B cell (primary cell): ENCODE data around the gene ZNF878. TPM values are rescaled to one million over a fixed set of nuclear protein-coding genes. Genes with fewer than 3 reads are reported as not detected.
A peak's percentile ranks its signal among the peaks of the same experiment; 100 is the strongest.
"Not testable (repeated sequence)": the region's sequence is repeated elsewhere in the genome, so short reads cannot be mapped to it uniquely, and the experiment has no call there.

ENCODE experiments used
- ATAC-seq: fragments of 200-7000 bp; cut with Tn5 transposase; one replicate; pipeline ENCODE4 v1.10.0; 2021; ENCODE audit warnings: low read depth, mild to moderate bottlenecking, moderate number of reproducible peaks, moderate library complexity
- CTCF ChIA-PET: fragments of 350-600 bp; sonication (Branson Sonifier 250); formaldehyde crosslinking; loops from one replicate; lab custom pipeline; 2021; ENCODE audit warnings: antibody characterized with exemption, inconsistent platforms; lab: Charles Lee
- POLR2A ChIA-PET: fragments of 350-600 bp; sonication (Branson Sonifier 250); formaldehyde crosslinking; loops from one replicate; lab custom pipeline; 2021; ENCODE audit warnings: antibody characterized with exemption; lab: Charles Lee
- DNase-seq: peaks from one replicate; pipeline ENCODE4 v3.0.0; 2013
- H2AFZ ChIP-seq: 2 replicates; pipeline ENCODE4 v1.6.1; 2012; ENCODE audit warnings: mild to moderate bottlenecking, low read depth, low read length; ENCODE audit not compliant: insufficient read depth, poor library complexity, severe bottlenecking
- H3K27ac ChIP-seq, 2 donors: 1 replicate in 1 of 2; 2 replicates in 1 of 2; pipeline ENCODE4 v1.5.1; 2012 to 2013; ENCODE audit warnings: low read length in 2 of 2, mild to moderate bottlenecking in 2 of 2, moderate library complexity in 1 of 2
- H3K27me3 ChIP-seq, 4 experiments: fragments of 200-600 bp in 1 of 4; sonication (generic) in 1 of 4; replicated peaks in 1 of 4; 1 replicate in 2 of 4; 2 replicates in 2 of 4; pipeline versions ENCODE4 v1.6.1 to v1.7.0; 2013 to 2016; ENCODE audit warnings: low read length in 3 of 4, mild to moderate bottlenecking in 2 of 4, mixed read lengths in 1 of 4, moderate library complexity in 1 of 4; ENCODE audit not compliant: insufficient read depth in 4 of 4, control insufficient read depth in 3 of 4; ENCODE audit errors: control extremely low read depth in 1 of 4
- H3K36me3 ChIP-seq, 2 experiments: replicated peaks in 1 of 2; 1 replicate in 1 of 2; 2 replicates in 1 of 2; pipeline versions ENCODE4 v1.6.1 to v1.7.1; 2013; ENCODE audit warnings: low read length in 1 of 2; ENCODE audit not compliant: insufficient read depth in 2 of 2, control insufficient read depth in 1 of 2; ENCODE audit errors: control extremely low read depth in 1 of 2, extremely low read depth in 1 of 2
- H3K4me1 ChIP-seq, 2 donors: fragments of 200-600 bp in 1 of 2; sonication (generic) in 1 of 2; 1 replicate in 1 of 2; 2 replicates in 1 of 2; pipeline versions ENCODE4 v1.5.1 to v1.6.1; 2013 to 2017; ENCODE audit warnings: low read length in 2 of 2; ENCODE audit not compliant: control insufficient read depth in 2 of 2, insufficient read depth in 2 of 2
- H3K4me2 ChIP-seq: replicated peaks from 2 replicates; pipeline ENCODE3; 2012; ENCODE audit warnings: mild to moderate bottlenecking, low read depth, low read length; ENCODE audit not compliant: poor library complexity, severe bottlenecking
- H3K4me3 ChIP-seq, 5 experiments: fragments of 200-600 bp in 1 of 5; sonication (generic) in 1 of 5; 1 replicate in 3 of 5; 2 replicates in 2 of 5; pipeline versions ENCODE4 v1.5.1 to v1.7.0; 2011 to 2016; ENCODE audit warnings: low read length in 4 of 5, mild to moderate bottlenecking in 4 of 5, low read depth in 2 of 5, control low read depth in 1 of 5, moderate library complexity in 1 of 5; ENCODE audit not compliant: insufficient read depth in 1 of 5; ENCODE audit errors: control extremely low read depth in 1 of 5, extremely low read depth in 1 of 5
- H3K79me2 ChIP-seq: fragments of 200-600 bp; sonication (generic); one replicate; pipeline ENCODE4 v1.6.0; 2016; ENCODE audit warnings: low read length; ENCODE audit not compliant: control insufficient read depth, insufficient read depth
- H3K9ac ChIP-seq: fragments of 200-600 bp; sonication (generic); 2 replicates; pipeline ENCODE4 v1.6.1; 2017; ENCODE audit warnings: mild to moderate bottlenecking, low read length, moderate library complexity
- H3K9me3 ChIP-seq, 3 donors: one replicate each; pipeline versions ENCODE4 v1.6.1 to v1.7.1; 2013; ENCODE audit warnings: low read length in 2 of 3; ENCODE audit not compliant: control insufficient read depth in 2 of 3, insufficient read depth in 1 of 3; ENCODE audit errors: control extremely low read depth in 1 of 3
- H4K20me1 ChIP-seq: 2 replicates; pipeline ENCODE4 v1.6.0; 2012; ENCODE audit warnings: mild to moderate bottlenecking, low read length; ENCODE audit not compliant: insufficient read depth, control insufficient read depth, poor library complexity, severe bottlenecking
- H3K27ac Mint-ChIP-seq: one replicate; pipeline ENCODE4 v1.8.0; 2021; ENCODE audit warnings: mixed read lengths
- H3K27me3 Mint-ChIP-seq: one replicate; pipeline ENCODE4 v1.8.0; 2021; ENCODE audit warnings: mixed read lengths
- H3K4me1 Mint-ChIP-seq: one replicate; pipeline ENCODE4 v1.8.0; 2021; ENCODE audit warnings: mixed read lengths
- H3K4me3 Mint-ChIP-seq: one replicate; pipeline ENCODE4 v1.8.0; 2021; ENCODE audit warnings: mixed read lengths
- H3K9me3 Mint-ChIP-seq: one replicate; pipeline ENCODE4 v1.8.0; 2022; ENCODE audit warnings: mixed read lengths; ENCODE audit not compliant: insufficient read depth
- CTCF ChIP-seq: fragments of 200-600 bp; IDR thresholded peaks from one replicate; pipeline ENCODE4 v1.8.0; 2022; ENCODE audit warnings: antibody characterized with exemption, mild to moderate bottlenecking
- EZH2 ChIP-seq: IDR thresholded peaks from 2 replicates; pipeline ENCODE4 v1.6.1; 2012; ENCODE audit warnings: borderline replicate concordance, low read depth, mild to moderate bottlenecking, moderate library complexity, low read length; ENCODE audit not compliant: insufficient read depth, poor library complexity, severe bottlenecking
- WGBS: methylation state at CpG from one replicate; pipeline ENCODE4 v1.1.5; 2013; ENCODE audit warnings: missing lambda C conversion rate; ENCODE audit not compliant: insufficient coverage; 5-methylcytosine and 5-hydroxymethylcytosine counted together
- intact Hi-C: fragments of 100-400 bp; cut with micrococcal nuclease; formaldehyde crosslinking; loops from one replicate; pipeline ENCODE4 v1.10.0; 2022
- polyA plus RNA-seq: library from polyadenylated mRNA; depleted of rRNA; stranded (reverse); fragments of >200 nt; gene quantifications from 2 replicates; pipeline ENCODE4 v1.2.3, GENCODE V29; 2012
- total RNA-seq, 2 donors: library from RNA; stranded (reverse); fragments of 120-200 nt in 1 of 2; gene quantifications; 1 replicate in 1 of 2; 2 replicates in 1 of 2; pipeline versions ENCODE4 v1.2.3 to v1.2.4, GENCODE V29; 2013 to 2022

The ZNF878 gene
- total and polyA plus RNA-seq, 2 donors (not counting 1 experiment from before 2014, with no cell fraction given), result 0.04 TPM; not detected in 1

- Histone ChIP-seq H3K27me3 (no peaks in the 10 kb centered on the region), H2AFZ (no peak overlapping the region), H3K4me3 (peak overlapping the region in 1 of 5 experiments; percentile 12), H3K4me2 (no peak overlapping the region), H3K79me2 (no peaks in the 10 kb centered on the region), H3K27ac (no peak overlapping the region), H3K4me1 (no peaks in the 10 kb centered on the region), H4K20me1 (no peaks in the 10 kb centered on the region), H3K9me3 (peaks cover 25 to 83% (median 66%) of the 10 kb centered on the region in 3 donors), H3K9ac (no peak overlapping the region), H3K36me3 (peaks cover 17 to 38% of the 10 kb centered on the region in 2 experiments)
- WGBS, result no CpG with 5 or more reads among the region's 3 CpGs
- Mint-ChIP-seq H3K27me3 (no peaks in the 10 kb centered on the region), H3K27ac (no peak overlapping the region), H3K4me3 (no peak overlapping the region), H3K9me3 (peaks cover 25% of the 10 kb centered on the region), H3K4me1 (no peaks in the 10 kb centered on the region)
- ChIA-PET CTCF (interaction anchor here (1.2 kb wide), 1 partner anchor 10 kb away, joined by 4 read pairs; no protein-coding TSS in a partner anchor), POLR2A (no interaction called here)
- no peak for ATAC-seq
- no peak for TF ChIP-seq EZH2
- no peak for TF ChIP-seq CTCF
- no peak for DNase-seq
- intact Hi-C loops, result no loop called here
Measured at GRCh38 chr19:12077375-12077774, 24.6 kb upstream of the ZNF878 start.

- H3K27ac Mint-ChIP-seq, DNase-seq, H3K4me3 Mint-ChIP-seq, H4K20me1 ChIP-seq, POLR2A ChIA-PET, H3K4me2 ChIP-seq, H3K79me2 ChIP-seq, H3K4me1 ChIP-seq, intact Hi-C loops, H3K27me3 ChIP-seq, CTCF ChIA-PET, H3K4me3 ChIP-seq, H3K27me3 Mint-ChIP-seq, H3K9ac ChIP-seq, H2AFZ ChIP-seq, ATAC-seq, H3K4me1 Mint-ChIP-seq, H3K27ac ChIP-seq: not testable (repeated sequence)
- H3K9me3 Mint-ChIP-seq, result peaks cover 23% of the 10 kb centered on the region
- H3K9me3 ChIP-seq, result peaks cover 25 to 93% (median 64%) of the 10 kb centered on the region in 3 donors
- peaks cover 17 to 38% of the 10 kb centered on the region in 2 experiments for H3K36me3 ChIP-seq
- WGBS, result no CpG with 5 or more reads among the region's 3 CpGs
Measured at GRCh38 chr19:12076331-12076730, 23.6 kb upstream of the ZNF878 start.
